Epidermal melanocyte (primary cell): ENCODE data around the gene MGLL.

ENCODE experiments used
- DNase-seq: peaks from one replicate; pipeline ENCODE4 v3.0.0; 2011; ENCODE audit warnings: low spot score; ENCODE audit not compliant: insufficient read length

The MGLL gene

DNA sequence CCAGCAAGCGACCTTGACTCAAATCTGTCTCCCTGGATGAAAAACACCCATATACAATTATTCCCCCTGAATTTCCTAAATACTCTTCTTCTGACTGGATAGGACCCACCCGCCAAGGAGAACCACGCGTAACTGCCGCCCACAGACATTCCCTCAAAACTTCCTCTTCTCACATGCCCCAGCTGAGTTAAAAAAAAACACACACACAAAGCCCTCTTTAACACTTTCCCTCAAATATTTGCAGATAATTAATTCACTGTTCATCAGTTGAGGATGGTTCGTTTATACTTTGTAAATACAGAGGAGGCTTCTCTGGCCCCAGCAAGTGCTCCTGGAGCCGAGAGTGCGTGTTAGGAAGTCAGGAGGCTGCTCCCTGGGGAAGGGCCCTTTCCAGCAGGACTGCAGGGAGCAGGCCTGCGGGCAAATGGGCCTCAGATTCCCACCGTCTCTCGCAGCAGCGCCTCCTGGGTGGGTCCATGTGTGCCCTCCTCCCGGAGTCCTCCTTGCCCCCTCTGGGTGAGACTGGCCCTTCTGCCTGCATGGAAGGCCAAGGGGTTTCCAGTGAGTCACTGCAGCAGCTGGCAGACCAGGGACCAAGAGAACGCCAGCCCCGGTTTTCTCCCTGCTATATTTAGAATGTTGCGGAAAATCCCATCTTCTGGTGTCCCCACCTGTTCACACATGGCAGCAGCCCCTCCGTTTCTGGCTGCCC is 46.8 kb downstream of the MGLL start:
- DNase-seq: peak; percentile 78

DNA sequence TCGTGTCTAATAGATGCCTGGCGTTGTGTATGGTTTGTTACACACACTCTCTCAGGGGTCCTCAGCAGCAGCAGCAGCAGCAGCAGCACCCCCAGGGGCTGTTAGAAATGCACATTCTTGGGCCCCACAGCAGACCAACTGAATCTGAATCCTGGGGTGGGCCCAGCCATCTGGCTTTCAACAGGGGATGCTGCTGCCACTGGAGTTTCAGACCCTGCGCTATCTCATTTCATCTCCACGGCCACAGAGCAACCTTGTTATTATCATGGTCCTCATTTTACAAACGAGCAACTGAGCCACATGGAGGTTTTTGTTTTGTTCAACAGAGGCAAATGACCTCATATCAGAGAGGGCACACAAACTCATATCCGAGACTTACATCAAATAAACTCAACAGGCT is 47.7 kb downstream of the MGLL start:
- no peak for DNase-seq

DNA sequence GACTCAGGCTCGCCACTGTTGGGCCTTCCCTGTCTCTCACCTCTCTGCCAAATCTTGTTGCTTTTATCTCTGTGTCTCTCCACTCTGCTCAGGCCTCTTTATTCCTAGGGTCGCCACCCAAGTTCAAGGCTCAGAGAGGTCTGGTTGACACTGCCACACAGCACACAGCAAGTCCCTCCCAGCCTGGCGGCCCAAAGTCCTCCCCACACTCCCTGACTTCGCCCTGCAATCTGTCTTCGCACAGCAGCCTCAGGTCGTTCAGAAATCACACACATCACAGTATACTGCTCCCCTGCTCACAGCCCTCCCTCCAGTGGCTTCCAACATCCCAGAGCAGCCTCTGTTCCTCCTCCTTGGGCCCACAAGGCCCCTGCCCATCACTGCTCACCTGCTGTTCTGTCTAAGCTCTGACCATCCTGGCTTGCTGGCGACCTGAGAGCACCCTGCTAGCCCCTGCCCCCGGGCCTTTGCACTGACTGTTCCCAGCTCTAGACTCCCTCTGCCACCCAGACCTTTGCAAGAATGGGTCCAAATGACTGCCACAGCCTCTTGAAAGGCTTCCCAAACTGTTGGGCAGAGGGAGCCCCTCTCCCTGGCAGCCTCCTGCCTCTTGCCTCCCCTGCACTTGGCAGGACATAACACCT is 48.4 kb downstream of the MGLL start:
- DNase-seq: no peak

DNA sequence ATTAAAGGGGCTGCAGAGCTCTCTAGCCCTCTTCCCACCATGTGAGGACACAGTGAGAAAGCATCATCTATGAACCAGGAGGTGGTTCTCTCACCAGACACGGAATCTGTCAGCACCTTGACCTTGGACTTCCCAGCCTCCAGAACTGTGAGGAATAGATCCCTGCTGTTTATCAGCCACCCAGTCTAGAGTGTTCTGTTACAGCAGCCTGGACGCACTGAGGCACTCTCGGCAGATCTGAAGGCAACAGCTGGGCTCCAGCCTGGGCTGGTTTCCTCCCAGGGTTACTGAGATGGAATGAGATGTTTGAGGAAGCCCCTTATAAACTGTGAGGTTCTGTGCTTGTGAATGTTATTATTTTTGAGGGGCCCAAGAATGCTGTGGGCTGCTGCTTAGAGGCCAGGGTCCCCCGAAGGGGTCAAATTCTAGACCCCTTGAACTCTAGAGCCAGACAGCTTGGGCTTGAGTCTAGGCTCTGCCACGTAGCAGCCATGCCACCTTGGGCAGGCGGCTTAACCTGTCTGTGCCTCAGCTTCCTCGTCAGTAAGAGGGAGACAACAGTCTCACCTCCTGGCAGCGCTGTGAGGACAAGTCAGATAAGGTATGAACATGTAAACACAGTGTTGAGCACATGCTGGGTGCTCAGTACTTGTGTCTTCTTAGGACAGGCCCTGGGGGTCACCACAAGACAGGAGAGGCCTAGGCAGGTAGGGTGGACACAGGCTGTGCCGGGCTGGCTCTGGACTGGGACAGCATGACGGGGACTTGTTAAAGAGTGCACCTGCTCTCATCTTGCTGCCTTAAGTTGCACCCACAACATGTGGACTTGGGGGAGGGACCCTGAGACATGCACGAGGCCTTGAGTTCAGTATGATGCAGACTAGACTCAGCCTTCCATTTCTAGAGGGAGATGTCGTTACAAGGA is 49.2 kb downstream of the MGLL start:
- no peak for DNase-seq

DNA sequence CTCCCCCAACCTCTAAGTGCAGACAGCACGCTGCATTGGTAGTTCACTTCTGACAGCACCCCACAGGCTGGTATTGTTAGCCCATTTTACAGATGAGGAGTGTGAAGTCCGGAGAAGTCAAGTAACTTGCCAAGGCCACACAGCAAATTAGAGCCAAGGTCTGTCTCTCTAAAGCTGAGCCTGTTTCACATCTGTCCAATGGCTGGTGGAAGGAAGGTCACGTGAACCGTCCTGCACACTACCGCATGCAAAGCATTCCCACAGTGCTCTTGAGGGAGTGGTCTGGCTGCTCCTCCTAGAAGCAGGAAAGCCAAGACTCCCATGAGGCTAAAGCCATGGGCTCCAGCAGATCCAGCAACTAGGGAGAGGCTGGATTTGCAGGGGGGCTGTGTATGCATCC is 50.0 kb downstream of the MGLL start:
- no peak for DNase-seq

DNA sequence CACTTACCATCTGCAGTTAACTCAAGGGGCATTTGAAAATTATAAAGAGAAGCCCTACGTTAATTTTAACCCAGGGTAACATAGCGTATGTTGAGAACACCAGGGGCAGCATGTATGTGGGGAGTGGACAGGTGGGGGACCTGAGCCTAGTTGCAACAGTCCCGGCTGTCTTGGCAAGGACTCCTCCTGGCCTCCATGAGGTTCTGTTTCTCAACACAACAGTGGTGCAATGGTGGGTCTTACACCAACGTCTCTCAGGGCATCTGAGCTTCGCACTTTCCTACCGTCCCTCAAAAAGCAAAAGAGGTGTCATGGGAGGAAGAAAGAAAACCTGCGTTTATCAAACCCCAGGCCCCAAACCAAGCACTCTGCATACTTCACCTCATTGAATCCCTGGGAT is 50.6 kb downstream of the MGLL start:
- no peak for DNase-seq

DNA sequence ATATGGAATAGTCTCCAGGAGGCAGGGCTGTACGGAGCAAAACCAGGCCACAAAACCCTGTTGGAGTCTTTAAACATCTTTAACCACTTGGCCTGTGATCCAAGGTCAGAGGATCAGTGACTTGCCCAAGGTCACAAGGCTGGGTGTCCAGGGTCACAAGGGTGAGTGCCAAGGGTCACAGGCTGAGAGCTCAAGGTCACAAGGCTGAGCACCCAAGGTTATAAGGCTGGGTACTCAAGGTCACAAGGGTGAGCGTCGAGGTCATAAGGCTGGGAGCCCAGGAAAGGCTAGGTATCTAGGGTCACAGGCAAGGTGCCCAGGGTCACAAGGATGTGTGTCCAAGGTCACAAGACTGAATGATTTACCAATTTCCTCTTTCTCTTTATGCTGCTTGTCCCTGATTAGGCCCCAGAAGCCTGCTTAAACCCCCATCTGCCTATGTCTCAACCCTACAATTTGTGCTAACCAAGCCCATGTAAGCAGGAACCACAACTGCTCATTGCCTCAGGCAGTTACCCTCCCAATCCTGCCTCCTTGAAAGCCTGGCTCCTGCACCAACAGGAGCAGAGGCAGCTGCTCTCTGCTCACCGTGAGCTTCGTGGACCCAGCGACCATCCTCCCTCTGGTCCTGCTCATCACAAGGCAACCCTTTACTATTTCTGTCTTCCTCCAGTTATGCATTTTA is 51.5 kb downstream of the MGLL start:
- DNase-seq: no peak

DNA sequence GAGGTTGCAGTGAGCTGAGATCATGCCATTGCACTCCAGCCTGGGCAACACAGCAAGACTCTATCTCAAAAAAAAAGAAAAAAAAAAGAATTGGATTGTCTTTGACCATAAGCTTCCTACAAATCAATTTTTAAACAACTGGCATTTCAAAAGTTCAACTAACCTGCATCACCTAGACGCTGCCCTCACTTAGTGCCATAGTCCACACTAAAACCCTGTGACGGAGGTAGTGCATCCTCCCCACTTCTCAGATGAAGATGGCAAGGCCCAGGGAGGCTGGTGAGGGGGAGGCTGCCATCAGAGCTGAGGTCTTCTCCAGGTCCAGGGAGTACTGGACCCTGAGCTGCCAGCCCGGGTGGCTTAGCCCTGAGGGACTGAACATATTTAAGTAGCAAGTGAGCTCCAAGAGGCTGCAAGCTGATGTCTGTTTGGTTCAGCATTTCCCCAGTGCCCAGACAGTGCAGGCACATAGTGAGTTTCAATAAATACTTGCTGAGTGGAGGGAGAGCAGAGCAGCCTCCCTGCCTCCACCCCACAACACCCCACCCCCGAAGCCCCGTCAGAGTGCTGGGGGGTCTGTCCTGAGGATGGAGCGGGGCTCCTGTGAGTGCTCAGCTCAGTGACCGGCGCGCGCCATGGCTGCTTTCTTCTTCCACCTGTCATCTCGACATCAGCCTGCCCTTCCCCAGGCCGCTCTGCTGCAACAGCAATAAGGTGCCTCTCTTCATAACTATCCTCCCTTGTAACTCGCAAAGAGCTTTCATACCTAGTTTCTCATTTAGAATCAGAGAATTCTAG is 52.8 kb downstream of the MGLL start:
- DNase-seq: no peak

DNA sequence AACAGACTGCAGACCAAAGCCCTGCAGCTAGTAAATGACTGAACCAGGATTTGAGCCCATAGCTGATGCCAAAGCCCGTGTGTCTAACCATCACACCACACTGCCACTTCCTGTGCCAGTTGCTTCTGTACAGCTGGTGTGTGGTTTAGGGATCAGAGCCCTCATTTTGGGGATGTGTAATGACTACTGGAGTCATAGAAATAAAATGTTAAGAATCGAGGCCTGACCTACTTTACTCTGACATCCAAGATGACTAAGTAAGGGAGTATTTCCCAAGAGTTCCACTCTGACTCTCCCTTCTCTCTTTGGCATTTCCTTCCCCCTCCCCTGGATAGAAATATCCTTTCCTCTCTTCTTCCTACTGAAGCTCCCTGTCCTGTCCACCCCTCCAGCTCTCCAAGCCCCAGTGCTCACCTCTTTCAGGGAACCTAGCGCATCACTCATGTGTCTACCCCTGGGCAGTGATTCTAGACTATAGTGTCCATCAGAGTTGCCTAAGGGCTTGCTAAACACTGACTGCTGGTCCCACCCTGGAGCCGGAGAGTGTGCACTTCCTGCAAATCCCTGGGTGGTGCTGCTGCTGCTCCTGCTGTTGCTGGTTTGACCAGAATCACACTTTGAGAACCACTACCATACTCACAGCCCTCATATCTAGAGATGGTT is 53.8 kb downstream of the MGLL start:
- peak; percentile 85 for DNase-seq

DNA sequence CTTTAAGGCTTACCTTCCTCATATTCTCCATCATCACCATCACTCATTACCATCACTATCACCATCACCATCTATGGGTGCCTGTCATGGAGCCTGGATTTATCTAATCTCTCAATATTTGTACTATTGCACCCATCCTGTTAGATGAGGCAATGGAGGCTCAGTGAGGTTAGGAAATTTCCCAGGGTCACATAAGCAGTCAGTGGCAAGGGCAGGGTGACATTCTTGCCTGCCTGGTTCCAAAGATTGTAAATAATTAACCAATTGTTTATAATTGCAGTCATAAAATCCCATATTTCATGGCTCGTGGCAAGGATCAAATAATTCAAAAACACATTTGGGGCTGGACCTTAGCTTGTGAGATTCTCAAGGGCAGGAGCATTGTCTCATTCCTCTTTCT is 55.2 kb downstream of the MGLL start:
- DNase-seq: no peak

DNA sequence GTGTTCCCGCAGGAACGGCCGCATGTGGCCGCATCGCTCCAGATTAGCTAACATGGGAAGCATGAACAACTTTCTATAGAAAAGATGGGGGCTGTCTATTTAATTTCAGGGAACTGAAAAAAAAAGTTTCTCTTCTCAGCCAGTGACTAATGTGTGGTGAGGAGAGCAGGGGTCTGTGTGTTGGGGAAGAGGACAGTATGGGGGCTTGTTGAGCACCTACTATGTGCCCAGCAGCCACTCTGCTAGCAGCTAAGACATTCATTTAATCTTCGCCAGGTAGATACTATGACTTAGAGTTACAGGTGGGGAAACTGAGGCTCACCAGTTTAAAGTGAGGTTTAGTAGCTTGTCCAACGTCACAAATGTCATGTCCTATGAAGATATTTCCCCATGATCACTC is 56.6 kb downstream of the MGLL start:
- DNase-seq: no peak

DNA sequence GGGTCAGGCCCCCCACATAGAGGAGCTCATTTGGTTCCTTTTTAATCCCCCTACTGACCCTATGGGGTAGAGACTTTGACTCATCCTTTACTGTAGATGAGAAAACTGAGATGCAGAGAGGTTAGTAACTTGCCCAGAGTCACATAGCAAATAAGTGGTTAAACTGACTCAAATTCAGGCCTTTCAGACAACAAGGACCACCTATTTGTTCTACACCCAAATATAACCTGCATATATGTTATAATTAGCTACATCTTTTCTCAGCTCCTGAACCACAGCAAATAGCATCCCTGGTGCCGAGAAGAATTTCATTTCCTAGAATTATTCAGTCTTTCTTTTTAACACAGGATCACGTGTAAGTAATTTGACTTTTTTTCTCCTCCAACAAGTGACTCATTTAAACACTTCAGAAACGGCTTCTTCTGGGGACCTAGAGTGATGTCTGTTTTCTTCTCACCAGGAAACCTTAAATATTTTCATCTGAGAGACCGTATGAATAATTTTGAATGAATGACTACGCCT is 57.4 kb downstream of the MGLL start:
- no peak for DNase-seq

DNA sequence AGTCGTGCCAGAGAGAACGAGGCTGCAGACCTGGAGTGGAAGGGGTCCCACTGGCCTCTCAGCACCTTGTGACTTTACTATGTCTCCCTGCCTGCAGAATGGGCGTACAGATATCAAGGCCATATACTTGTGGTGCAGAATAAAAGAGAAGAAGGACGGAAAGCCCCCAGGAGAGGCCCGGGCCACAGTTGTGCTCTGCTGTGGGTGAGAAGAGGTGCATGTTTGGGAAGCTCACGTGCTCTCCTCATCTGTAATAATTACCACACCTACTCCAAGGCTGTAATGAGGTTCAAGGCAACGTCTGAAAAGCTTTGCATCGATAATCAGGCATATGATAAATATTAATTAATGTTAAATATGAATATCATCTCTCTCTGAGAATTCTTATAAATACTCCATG is 58.0 kb downstream of the MGLL start:
- no peak for DNase-seq

DNA sequence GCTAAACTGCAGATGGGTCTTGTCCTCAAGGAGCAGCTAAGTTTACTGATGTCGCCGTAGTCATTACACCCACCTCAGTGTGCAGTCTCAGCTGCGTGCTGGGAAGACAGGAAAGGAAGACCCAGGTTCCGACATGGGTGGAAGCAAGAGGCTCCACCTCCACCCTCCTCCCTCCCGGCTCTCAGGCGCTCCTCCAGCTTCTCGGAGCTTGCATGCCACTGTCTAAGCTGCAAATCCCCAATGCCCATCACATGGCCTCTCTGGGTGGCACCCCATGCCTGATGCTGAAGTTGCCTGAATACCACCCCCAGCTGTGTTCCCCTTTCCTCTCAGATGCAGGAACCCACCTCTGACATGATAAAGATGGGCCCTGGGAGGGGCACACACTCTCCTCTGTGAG is 58.5 kb downstream of the MGLL start:
- DNase-seq: no peak

DNA sequence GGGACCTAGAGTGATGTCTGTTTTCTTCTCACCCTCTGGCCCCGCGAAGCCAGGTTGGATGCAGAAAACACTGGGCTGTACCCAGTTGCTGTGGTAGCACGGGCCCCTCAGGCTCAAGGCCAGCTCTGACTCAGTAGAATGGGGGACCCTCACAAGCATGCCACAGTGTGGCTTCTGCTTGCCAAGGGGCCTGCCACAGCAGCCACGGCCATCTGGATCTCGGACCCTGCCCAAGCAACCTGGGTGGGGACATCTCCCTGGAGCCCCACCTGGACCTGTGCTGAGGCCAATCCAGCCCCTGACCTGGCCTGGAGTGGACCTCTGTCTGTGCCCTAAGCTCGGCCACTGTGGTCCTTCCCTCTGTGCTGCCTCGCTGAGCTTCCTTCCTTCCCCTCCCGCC is 59.0 kb downstream of the MGLL start:
- DNase-seq: no peak

DNA sequence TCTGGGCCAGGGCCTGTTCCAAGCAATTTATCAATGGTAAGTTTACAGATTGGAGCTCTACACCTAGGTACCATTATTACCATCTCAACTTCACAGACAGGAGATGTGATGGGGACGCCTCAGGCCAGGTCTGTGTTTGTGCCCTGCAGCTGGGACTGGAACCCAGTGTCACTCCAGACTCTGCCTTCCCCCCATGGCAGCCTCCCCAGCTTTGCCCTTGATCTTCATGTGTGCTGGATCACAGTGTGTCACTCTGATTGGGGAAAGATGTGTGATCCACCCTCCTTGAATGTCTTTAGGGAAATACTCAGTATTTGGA is 59.6 kb downstream of the MGLL start:
- DNase-seq: no peak

DNA sequence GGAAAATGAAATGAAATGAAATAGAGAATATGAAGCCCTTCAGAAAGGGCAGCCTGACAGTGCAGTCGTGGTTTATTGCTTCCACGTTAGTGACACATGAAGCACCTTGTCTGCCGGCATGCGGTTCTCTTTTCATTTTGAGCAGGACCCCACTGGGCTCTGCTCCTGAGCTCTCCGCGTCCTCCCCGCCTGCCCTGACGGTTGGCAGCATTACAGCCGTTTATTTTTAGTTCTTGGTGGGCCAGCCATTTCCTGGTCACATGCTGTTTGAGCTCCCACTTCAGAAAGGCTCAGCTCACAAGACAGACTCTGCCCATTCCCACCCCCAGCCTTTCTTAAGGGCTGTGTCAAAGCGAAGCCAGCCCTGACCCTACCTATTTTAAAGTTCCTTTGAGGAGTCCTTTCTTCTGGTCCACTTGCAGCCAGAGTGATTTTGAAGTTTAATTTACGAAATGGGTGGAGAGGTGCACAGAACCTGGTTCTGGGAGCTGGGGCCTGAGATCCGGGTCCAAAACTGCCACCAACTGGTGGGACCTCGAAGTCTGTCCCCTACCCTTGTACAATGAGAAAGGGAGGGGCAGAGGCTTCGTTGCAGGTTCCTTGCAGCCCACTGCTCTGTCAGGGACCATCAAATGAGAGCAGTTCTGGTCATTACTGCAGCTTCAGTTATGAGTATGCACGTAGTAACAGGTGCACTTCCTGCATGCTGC is 60.1 kb downstream of the MGLL start:
- DNase-seq: no peak

DNA sequence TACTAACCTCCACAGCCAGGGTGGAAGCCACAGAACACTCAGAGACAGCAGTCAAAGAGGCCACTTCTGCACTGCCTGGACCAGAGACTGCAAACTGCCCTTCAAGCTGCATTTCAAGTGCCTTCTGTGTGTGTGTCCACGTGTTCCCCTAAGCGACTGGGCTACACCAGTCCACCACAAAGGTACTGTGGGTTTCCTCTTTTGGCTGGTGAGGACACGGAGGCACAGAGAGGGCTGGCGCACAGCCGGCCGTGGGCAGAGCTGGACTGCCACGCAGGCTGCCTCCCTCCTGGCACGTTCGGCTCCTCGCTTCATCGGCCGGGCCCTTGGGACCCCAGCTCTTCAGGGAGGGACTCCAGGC is 60.9 kb downstream of the MGLL start:
- DNase-seq: no peak

DNA sequence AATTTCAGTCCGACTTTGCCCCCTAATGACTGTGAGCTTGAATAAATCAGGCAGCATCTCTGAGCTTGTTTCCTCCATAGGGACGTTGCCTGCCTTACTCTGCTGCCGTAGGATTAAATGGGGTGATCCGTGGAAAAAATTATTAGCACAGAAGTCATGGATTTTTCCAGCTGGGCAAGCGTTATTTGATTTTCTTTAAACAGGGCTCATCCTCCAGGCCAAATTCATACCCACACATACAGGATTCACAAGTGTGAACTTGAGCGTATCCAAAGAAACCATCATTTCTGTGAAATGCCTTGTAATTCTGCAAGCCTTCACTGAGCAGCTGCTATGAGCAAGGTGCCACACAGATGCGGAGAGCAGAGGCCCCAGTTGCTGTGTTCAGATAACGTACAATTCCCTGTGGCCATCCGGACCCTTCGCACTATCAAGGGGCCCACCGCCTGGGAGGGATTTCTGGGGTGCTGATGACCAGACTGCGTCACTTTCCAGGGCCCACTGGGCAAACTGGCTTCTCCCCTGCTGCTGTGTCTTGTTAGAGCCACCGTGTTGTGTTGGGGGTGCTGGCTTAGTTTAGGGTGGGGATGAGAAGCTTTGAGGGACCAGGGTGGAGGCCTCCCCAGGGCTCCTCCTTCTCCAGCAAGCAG is 61.4 kb downstream of the MGLL start:
- DNase-seq: no peak
